ENCODE measurements around the gene ZNF90.
"Not testable (repeated sequence)": the region's sequence is repeated elsewhere in the genome, so short reads cannot be mapped to it uniquely, and the experiment has no call there.

The ZNF90 gene

DNA sequence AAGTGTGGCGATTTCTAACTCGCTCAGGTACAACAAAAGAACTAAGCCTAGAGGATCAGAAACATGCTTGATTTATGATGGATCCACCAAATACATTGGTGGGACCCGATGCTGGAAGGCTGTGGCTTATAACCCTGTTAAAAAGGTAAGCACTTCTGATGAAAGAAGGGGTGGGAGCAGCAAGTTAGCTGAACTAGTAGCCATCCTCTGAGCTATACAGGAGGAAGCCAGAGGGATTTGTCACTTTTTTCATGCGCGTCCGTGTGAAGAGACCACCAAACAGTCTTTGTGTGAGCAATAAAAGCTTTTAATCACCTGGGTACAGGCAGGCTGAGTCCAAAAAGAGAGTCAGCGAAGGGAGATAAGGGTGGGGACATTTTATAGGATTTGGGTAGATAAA, 9.2 kb upstream of the ZNF90 start:
- not testable (repeated sequence) for H3K36me3 Mint-ChIP-seq (ENCODE audit: insufficient read depth); H3K4me1 Mint-ChIP-seq; ATAC-seq (replicated peaks; ENCODE audit: extremely low read depth, poor library complexity, severe bottlenecking); H3K27ac Mint-ChIP-seq (ENCODE audit: low read depth); H3K4me3 Mint-ChIP-seq; H3K9me3 Mint-ChIP-seq; DNase-seq (ENCODE audit: low spot score in 2 of 2)
- H3K27me3 Mint-ChIP-seq = peaks cover 39% of the 10 kb centered on the region

DNA sequence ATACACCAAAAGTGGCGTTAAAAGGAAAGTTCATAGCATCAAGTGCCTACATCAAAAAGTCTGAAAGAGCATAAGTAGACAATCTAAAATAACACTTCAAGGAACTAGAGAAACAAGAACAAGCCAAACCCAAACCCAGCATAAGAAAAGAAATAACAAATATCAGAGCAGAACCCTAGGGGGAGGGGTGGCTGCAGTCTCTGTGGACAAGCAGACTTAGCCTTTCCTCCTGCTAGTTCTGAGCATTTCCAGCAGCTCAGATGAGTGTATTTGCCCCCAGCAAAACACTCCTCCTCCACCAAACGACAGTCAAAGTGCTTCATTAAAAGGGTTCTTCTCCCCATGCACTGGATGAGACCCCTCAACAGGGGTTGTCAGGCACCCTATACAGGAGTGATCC, 7.1 kb upstream of the ZNF90 start:
- Mint-ChIP-seq H3K4me1 (no peaks in the 10 kb centered on the region), H3K4me3 (no peak overlapping the region), H3K27ac (ENCODE audit: low read depth) (no peak overlapping the region), H3K9me3 (no peaks in the 10 kb centered on the region), H3K27me3 (peaks cover 39% of the 10 kb centered on the region), H3K36me3 (ENCODE audit: insufficient read depth) (no peaks in the 10 kb centered on the region)
- ATAC-seq (replicated peaks; ENCODE audit: extremely low read depth, poor library complexity, severe bottlenecking) = no peak
- DNase-seq (ENCODE audit: low spot score in 2 of 2) = no peak

DNA sequence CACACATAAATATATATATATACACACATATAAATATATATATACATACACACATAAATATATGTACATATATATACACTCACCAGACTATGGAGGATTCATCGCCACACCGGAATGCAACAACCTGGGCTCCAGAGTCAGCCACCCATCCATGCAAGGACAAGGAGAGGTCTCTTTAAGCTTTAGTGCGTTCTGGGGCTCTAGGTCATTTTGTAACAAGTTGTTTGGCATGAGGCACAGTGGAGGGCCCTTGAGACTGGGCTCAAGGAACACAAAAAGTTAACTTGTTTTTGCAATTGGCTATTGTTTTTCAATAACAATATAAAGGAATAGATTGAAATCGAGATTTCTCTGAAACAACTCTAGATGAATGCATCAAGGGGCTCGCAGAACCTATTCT, 4.9 kb upstream of the ZNF90 start:
- no peak for DNase-seq (ENCODE audit: low spot score in 2 of 2)
- no peak for ATAC-seq (replicated peaks; ENCODE audit: extremely low read depth, poor library complexity, severe bottlenecking)
- no peaks in the 10 kb centered on the region for H3K9me3 Mint-ChIP-seq
- peaks cover 21% of the 10 kb centered on the region for H3K27me3 Mint-ChIP-seq
- H3K4me3 Mint-ChIP-seq = no peak overlapping the region
- no peak overlapping the region for H3K27ac Mint-ChIP-seq (ENCODE audit: low read depth)
- H3K4me1 Mint-ChIP-seq = peaks cover 4% of the 10 kb centered on the region
- H3K36me3 Mint-ChIP-seq (ENCODE audit: insufficient read depth) = no peaks in the 10 kb centered on the region

DNA sequence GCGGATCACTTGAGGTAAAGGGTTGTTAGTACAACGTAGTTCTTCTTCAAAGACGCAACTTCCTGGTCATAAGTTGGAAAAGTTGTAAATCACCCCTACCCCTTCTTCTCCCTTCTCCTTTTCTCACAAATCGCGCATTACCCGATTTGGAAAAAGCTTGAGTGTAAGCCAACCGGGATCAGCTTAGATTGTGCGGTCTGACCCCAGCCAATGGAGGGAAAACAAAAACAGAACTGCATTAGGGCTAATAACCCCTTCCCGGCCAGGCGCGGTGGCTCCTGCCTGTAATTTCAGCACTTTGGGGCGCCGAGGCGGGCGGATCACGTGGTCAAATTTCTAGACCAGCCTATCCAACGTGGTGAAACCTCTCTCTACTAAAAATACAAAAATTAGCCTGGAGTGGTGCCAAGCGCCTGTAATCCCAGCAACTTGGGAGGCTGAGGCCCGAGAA, 806 bp downstream of the ZNF90 start:
- Mint-ChIP-seq H3K4me1 (peaks cover 11% of the 10 kb centered on the region), H3K36me3 (ENCODE audit: insufficient read depth) (no peaks in the 10 kb centered on the region), H3K27ac (ENCODE audit: low read depth) (peak overlapping the region; percentile 59), H3K27me3 (no peaks in the 10 kb centered on the region), H3K9me3 (no peaks in the 10 kb centered on the region), H3K4me3 (peak overlapping the region; percentile 84)
- ATAC-seq (replicated peaks; ENCODE audit: extremely low read depth, poor library complexity, severe bottlenecking) (no peak), DNase-seq (ENCODE audit: low spot score in 2 of 2) (no peak)

DNA sequence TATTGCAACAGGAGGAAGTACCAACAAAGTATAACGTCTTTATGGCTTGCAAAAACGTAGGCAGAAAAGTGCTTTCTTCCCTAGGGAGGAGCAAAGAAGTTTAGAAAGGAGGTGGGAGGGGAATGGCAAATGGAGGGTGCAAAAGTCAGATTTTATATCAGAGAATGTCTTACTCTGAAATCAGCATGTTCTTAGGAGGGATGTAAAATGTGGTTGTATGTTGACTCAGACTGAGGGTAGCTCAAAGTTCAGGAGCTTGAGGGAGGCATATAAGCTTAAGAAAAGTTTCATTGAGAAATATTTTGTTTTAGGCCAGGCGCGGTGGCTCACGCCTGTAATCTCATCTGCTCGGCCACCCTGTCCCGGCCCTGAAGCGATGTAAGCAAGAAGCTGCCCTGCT, 1.7 kb downstream of the ZNF90 start:
- Mint-ChIP-seq H3K27me3 (no peaks in the 10 kb centered on the region), H3K9me3 (no peaks in the 10 kb centered on the region), H3K4me1 (peaks cover 11% of the 10 kb centered on the region), H3K27ac (ENCODE audit: low read depth) (no peak overlapping the region), H3K4me3 (peak overlapping the region; percentile 0), H3K36me3 (ENCODE audit: insufficient read depth) (no peaks in the 10 kb centered on the region)
- DNase-seq (ENCODE audit: low spot score in 2 of 2) (no peak), ATAC-seq (replicated peaks; ENCODE audit: extremely low read depth, poor library complexity, severe bottlenecking) (no peak)

DNA sequence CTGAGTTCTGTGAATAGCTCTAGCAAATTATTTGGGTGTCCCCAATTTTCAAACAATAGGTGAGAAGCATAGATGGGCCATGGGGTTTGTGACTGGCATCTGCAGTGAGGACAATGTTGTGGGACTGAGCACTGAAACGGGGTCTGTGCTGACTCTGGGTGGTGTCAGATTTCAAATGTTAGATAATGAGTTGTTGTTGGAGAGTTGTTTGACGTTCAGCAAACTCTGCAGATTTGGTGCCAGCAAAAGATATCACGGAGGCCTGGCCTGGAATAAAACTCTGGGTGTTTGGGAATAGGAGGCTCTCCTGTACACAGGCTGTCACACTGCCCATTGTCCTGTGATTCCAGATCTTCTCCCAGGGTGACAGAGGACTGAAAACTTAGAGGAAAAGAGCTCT, 2.9 kb downstream of the ZNF90 start:
- DNase-seq (ENCODE audit: low spot score in 2 of 2) (no peak), ATAC-seq (replicated peaks; ENCODE audit: extremely low read depth, poor library complexity, severe bottlenecking) (no peak)
- H3K27me3 Mint-ChIP-seq = no peaks in the 10 kb centered on the region
- H3K4me1 Mint-ChIP-seq = peaks cover 11% of the 10 kb centered on the region
- H3K36me3 Mint-ChIP-seq (ENCODE audit: insufficient read depth) = no peaks in the 10 kb centered on the region
- no peaks in the 10 kb centered on the region for H3K9me3 Mint-ChIP-seq
- no peak overlapping the region for H3K27ac Mint-ChIP-seq (ENCODE audit: low read depth)
- H3K4me3 Mint-ChIP-seq = no peak overlapping the region

DNA sequence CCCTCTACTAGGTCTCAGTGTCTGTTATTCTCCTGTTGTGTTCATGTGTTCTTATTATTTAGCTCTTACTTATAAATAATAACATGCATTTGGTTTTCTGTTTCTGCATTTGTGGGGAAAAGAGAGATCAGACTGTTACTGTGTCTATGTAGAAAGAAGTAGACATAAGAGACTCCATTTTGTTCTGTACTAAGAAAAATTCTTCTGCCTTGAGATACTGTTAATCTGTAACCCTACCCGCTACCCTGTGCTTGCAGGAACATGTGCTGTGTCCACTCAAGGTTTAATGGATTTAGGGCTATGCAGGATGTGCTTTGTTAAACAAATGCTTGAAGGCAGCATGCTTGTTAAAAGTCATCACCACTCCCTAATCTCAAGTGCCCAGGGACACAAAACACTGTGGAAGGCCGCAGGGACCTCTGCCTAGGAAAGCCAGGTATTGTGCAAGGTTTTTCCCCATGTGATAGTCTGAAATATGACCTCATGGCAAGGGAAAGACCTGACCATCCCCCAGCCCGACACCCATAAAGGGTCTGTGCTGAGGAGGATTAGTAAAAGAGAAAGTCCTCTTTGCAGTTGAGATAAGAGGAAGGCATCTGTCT, 4.5 kb downstream of the ZNF90 start:
- H3K36me3 Mint-ChIP-seq (ENCODE audit: insufficient read depth); DNase-seq (ENCODE audit: low spot score in 2 of 2); H3K9me3 Mint-ChIP-seq; H3K4me3 Mint-ChIP-seq; ATAC-seq (replicated peaks; ENCODE audit: extremely low read depth, poor library complexity, severe bottlenecking); H3K27ac Mint-ChIP-seq (ENCODE audit: low read depth); H3K27me3 Mint-ChIP-seq: not testable (repeated sequence)
- peaks cover 11% of the 10 kb centered on the region for H3K4me1 Mint-ChIP-seq

DNA sequence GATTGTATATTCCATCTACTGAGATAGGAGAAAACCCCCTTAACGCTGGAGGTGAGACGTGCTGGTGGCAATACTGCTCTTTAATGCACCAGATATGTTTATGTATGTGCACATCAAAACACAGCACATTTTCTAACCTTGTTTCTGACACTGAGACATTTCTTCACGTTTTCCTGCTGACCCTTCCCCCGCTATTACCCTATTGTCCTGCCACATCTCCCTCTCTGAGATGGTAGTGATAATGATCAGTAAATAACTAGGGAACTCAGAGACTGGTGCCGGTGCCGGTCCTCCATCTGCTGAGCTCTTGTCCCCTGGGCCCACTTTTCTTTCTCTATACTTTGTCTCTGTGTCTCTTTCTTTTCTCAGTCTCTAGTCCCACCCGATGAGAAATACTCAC, 5.1 kb downstream of the ZNF90 start:
- H3K36me3 Mint-ChIP-seq (ENCODE audit: insufficient read depth); H3K27me3 Mint-ChIP-seq; H3K9me3 Mint-ChIP-seq; H3K4me3 Mint-ChIP-seq; H3K4me1 Mint-ChIP-seq; H3K27ac Mint-ChIP-seq (ENCODE audit: low read depth); DNase-seq (ENCODE audit: low spot score in 2 of 2); ATAC-seq (replicated peaks; ENCODE audit: extremely low read depth, poor library complexity, severe bottlenecking): not testable (repeated sequence)

DNA sequence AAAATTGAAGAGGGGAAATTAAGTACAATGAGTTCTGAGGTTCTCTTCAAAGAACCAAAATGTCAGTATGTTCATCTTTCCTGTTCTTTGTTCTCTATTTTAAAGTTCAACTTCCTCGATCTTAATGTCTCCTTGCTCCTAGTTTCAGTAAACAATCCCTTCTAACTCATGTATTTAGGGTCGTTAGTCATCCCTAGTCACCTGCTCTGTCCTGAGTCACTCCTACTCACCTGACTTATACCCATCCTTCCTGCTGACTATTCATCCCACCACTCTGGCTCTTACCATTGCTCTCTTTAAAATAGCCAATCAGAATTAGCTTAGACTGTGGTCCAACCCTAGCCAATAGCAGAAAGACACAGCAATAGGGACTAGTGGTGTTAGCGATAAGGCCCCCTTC, 24.3 kb downstream of the ZNF90 start:
- no peak overlapping the region for H3K4me3 Mint-ChIP-seq
- ATAC-seq (replicated peaks; ENCODE audit: extremely low read depth, poor library complexity, severe bottlenecking) = no peak
- no peaks in the 10 kb centered on the region for H3K27me3 Mint-ChIP-seq
- no peak overlapping the region for H3K27ac Mint-ChIP-seq (ENCODE audit: low read depth)
- DNase-seq (ENCODE audit: low spot score in 2 of 2) = no peak
- peaks cover 11% of the 10 kb centered on the region for H3K9me3 Mint-ChIP-seq
- H3K36me3 Mint-ChIP-seq (ENCODE audit: insufficient read depth) = no peaks in the 10 kb centered on the region
- H3K4me1 Mint-ChIP-seq = no peaks in the 10 kb centered on the region

DNA sequence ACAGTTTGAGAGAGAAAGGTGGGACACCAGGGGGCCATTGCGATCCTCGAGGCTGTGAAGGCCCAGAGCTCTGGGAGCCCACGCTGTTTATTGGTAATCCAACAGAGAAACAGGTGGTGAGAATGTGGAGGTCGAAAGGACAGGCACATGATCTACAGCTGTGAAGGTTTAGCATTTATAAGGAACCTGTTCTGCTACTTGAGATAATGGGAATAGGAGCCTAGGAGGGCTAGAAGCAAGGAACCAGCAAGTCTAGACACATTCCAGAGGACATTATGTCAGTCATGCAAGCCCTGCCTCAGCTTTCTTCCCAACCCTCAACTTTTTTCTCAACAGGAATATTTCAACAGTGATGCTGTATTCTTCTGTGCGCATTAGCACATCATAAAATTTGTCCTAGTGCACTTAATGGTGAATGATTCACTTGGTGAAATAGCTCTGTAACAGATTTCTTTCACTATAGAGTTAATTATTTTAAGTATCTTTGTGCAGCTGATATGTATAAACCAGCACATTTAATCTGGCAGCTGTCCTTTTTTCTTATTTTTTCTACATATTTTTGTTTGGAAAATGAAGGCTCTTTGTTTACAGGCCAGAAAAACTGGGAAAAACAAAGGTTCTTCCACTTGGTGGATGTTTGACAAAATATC, 25.4 kb downstream of the ZNF90 start:
- ATAC-seq (replicated peaks; ENCODE audit: extremely low read depth, poor library complexity, severe bottlenecking) (no peak), DNase-seq (ENCODE audit: low spot score in 2 of 2) (no peak)
- H3K36me3 Mint-ChIP-seq (ENCODE audit: insufficient read depth) = no peaks in the 10 kb centered on the region
- no peak overlapping the region for H3K27ac Mint-ChIP-seq (ENCODE audit: low read depth)
- no peaks in the 10 kb centered on the region for H3K4me1 Mint-ChIP-seq
- no peaks in the 10 kb centered on the region for H3K27me3 Mint-ChIP-seq
- H3K9me3 Mint-ChIP-seq = peaks cover 11% of the 10 kb centered on the region
- no peak overlapping the region for H3K4me3 Mint-ChIP-seq

DNA sequence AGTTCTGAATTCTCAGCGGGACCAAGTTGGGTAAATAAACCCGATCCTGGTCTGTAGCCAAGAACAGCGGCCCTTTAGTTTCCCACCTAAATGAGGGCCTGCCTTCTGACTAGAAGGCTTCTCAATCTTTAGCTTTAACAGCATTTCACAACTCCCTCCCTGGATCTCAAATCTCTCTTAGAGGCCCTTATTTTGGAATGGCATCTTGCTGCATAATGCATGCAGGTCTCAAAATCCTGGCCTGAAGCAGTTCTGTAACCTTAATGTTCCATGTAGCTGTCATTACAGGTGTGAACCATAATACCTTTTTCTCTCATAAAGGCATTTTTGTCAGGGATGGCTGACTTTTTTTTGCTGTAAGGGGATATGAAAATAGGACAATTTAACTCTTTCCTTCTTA, 29.5 kb downstream of the ZNF90 start:
- H3K4me1 Mint-ChIP-seq = no peaks in the 10 kb centered on the region
- DNase-seq (ENCODE audit: low spot score in 2 of 2) (no peak), ATAC-seq (replicated peaks; ENCODE audit: extremely low read depth, poor library complexity, severe bottlenecking) (no peak)
- no peaks in the 10 kb centered on the region for H3K27me3 Mint-ChIP-seq
- H3K9me3 Mint-ChIP-seq = peaks cover 1% of the 10 kb centered on the region
- no peak overlapping the region for H3K4me3 Mint-ChIP-seq
- H3K27ac Mint-ChIP-seq (ENCODE audit: low read depth) = no peak overlapping the region
- no peaks in the 10 kb centered on the region for H3K36me3 Mint-ChIP-seq (ENCODE audit: insufficient read depth)

DNA sequence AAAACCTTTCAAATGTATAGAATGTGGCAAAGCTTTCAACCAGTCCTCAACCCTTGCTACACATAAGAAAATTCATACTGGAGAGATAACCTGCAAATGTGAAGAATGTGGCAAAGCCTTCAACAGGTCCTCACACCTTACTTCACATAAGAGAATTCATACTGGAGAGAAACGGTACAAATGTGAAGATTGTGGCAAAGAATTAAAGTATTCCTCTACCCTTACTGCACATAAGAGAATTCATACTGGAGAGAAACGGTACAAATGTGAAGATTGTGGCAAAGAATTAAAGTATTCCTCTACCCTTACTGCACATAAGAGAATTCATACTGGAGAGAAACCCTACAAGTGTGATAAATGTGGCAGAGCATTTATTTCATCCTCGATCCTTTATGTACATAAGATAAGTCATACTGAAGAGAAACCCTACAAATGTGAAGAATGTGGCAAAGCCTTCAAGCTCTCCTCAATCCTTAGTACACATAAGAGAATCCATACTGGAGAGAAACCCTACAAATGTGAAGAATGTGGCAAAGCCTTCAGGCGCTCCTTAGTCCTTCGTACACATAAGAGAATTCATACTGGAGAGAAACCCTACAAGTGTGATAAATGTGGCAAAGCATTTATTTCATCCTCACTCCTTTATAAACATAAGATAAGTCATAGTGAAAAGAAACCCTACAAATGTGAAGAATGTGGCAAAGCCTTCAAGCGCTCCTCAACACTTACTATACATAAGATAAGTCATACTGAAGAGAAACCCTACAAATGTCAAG, 40.5 kb downstream of the ZNF90 start:
- not testable (repeated sequence) for DNase-seq (ENCODE audit: low spot score in 2 of 2); H3K4me3 Mint-ChIP-seq; H3K27ac Mint-ChIP-seq (ENCODE audit: low read depth); H3K36me3 Mint-ChIP-seq (ENCODE audit: insufficient read depth); H3K27me3 Mint-ChIP-seq; ATAC-seq (replicated peaks; ENCODE audit: extremely low read depth, poor library complexity, severe bottlenecking); H3K4me1 Mint-ChIP-seq
- peaks cover 14% of the 10 kb centered on the region for H3K9me3 Mint-ChIP-seq

DNA sequence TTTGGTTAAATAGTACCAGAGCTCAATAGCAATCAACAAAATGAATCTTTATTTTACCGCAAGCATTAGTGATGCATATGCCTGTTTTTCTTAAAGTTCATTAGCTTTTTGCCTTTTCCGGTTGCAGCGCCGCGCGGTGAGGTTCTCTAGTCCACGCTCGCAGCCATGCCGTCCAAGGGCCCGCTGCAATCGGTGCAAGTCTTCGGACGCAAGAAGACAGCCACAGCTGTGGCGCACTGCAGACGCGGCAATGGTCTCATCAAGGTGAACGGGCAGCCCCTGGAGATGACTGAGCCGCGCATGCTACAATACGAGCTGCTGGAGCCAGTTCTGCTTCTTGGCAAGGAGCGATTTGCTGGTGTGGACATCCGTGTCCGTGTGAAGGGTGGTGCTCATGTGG, 47.1 kb downstream of the ZNF90 start:
- DNase-seq (ENCODE audit: low spot score in 2 of 2) = no peak
- Mint-ChIP-seq H3K27ac (ENCODE audit: low read depth) (no peak overlapping the region), H3K4me1 (no peaks in the 10 kb centered on the region), H3K27me3 (no peaks in the 10 kb centered on the region), H3K36me3 (ENCODE audit: insufficient read depth) (no peaks in the 10 kb centered on the region), H3K4me3 (no peak overlapping the region), H3K9me3 (peaks cover 6% of the 10 kb centered on the region)
- ATAC-seq (replicated peaks; ENCODE audit: extremely low read depth, poor library complexity, severe bottlenecking) = no peak
